HUES6 (cell line): Measurements from ENCODE around the gene FAM83C.

Experiments
- H3K27ac ChIP-seq: 2 replicates; pipeline ENCODE4 v1.7.0; 2013; ENCODE audit warnings: low read depth, mild to moderate bottlenecking, low read length, inconsistent platforms
- H3K27me3 ChIP-seq: 2 replicates; pipeline ENCODE4 v1.6.1; 2013; ENCODE audit warnings: low read length; ENCODE audit not compliant: control insufficient read depth, insufficient read depth
- H3K36me3 ChIP-seq: 2 replicates; pipeline ENCODE4 v1.6.1; 2013; ENCODE audit warnings: low read length; ENCODE audit not compliant: control insufficient read depth, insufficient read depth
- H3K4me1 ChIP-seq: 2 replicates; pipeline ENCODE4 v1.6.1; 2013; ENCODE audit warnings: low read length; ENCODE audit not compliant: control insufficient read depth, insufficient read depth
- H3K4me3 ChIP-seq: 2 replicates; pipeline ENCODE4 v1.5.1; 2013; ENCODE audit warnings: low read depth, low read length
- H3K9ac ChIP-seq: one replicate; pipeline ENCODE4 v1.6.1; 2013; ENCODE audit warnings: mild to moderate bottlenecking, low read length
- H3K9me3 ChIP-seq: 2 replicates; pipeline ENCODE4 v1.6.1; 2013; ENCODE audit warnings: low read depth, low read length; ENCODE audit not compliant: control insufficient read depth, insufficient read depth

Gene FAM83C

GRCh38 chr20:35305682-35306556 is 13.7 kb upstream of the FAM83C start:
- H3K4me1 ChIP-seq: peaks cover 21% of the 10 kb centered on the region
- H3K27me3 ChIP-seq: no peaks in the 10 kb centered on the region
- H3K4me3 ChIP-seq: no peak overlapping the region
- peaks cover 13% of the 10 kb centered on the region; the same call in 1 of the 2 replicates for H3K36me3 ChIP-seq
- no peaks in the 10 kb centered on the region for H3K9me3 ChIP-seq
- no peak overlapping the region for H3K9ac ChIP-seq
- H3K27ac ChIP-seq: no peak overlapping the region

GRCh38 chr20:35304956-35305355 is 12.7 kb upstream of the FAM83C start:
- Histone ChIP-seq H3K27ac (no peak overlapping the region), H3K27me3 (no peaks in the 10 kb centered on the region), H3K36me3 (peaks cover 13% of the 10 kb centered on the region; the same call in 1 of the 2 replicates), H3K9me3 (no peaks in the 10 kb centered on the region), H3K4me3 (no peak overlapping the region), H3K4me1 (peaks cover 20% of the 10 kb centered on the region), H3K9ac (no peak overlapping the region)

DNA sequence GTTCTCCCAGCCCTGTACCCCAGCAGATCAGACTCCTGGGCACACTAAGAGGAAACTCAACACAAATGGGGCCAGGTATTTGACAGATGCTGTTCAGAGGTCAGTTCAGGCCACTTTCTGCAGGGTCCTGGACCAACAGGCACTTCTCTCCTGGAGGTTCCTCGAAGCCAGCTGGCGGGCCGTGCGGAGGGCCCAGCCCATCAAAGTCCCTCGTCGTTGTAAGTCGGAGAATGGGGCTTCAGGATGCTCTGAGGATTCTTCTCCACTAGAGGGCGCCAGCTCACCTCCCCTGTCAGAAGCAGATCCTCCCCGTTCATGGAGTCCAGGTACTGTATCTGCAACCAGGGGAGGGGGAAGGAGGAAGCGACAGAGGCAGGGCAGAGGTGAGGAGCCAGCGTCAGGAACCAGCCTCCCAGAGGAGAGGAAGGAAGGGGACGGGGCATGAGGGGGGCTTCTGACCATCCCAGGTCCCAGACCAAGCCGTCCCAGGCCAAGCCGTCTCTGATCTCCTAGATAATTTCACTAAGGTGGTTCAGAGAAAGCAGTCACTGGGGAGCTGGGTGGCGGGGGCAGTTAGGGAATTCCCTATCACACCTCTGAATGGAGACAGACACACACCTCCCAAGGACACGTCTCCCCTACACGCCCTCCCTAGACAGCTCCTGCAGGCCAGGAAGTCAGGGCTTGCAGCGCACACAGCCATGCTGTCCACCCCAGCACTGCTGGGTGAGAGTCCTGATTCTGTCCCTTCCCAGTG is 11.7 kb upstream of the FAM83C start:
- H3K4me1 ChIP-seq: peaks cover 20% of the 10 kb centered on the region
- H3K36me3 ChIP-seq: peaks cover 9% of the 10 kb centered on the region; the same call in 1 of the 2 replicates
- no peak overlapping the region for H3K27ac ChIP-seq
- no peaks in the 10 kb centered on the region for H3K27me3 ChIP-seq
- no peaks in the 10 kb centered on the region for H3K9me3 ChIP-seq
- no peak overlapping the region for H3K9ac ChIP-seq
- peak overlapping the region; percentile 42 for H3K4me3 ChIP-seq

DNA sequence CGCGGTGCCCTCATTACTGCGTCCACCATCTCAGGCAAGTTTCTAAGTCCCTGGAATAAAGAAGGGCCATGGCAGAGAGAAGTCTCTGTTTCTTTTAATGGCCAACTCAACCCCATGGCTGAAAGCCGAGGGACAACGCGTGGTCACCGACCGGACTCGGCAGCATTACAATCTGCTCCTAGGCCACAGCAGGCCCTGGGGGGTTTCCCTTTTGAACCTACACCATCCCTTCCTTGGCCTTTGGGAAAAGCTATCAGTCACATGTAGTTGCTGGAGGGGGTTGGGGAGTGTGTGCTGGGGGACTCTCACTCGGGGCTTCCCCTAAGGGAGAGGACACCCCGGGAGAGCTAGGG is 11.1 kb upstream of the FAM83C start:
- Histone ChIP-seq H3K4me1 (peaks cover 20% of the 10 kb centered on the region), H3K27me3 (no peaks in the 10 kb centered on the region), H3K9me3 (no peaks in the 10 kb centered on the region), H3K36me3 (peaks cover 9% of the 10 kb centered on the region; the same call in 1 of the 2 replicates), H3K4me3 (no peak overlapping the region), H3K27ac (no peak overlapping the region), H3K9ac (no peak overlapping the region)

GRCh38 chr20:35302421-35303335 is 10.5 kb upstream of the FAM83C start:
- Histone ChIP-seq H3K36me3 (peaks cover 9% of the 10 kb centered on the region; the same call in 1 of the 2 replicates), H3K27ac (no peak overlapping the region), H3K27me3 (no peaks in the 10 kb centered on the region), H3K4me3 (no peak overlapping the region), H3K9ac (no peak overlapping the region), H3K9me3 (no peaks in the 10 kb centered on the region), H3K4me1 (peaks cover 18% of the 10 kb centered on the region)

- H3K9me3 ChIP-seq: no peaks in the 10 kb centered on the region
- peaks cover 14% of the 10 kb centered on the region for H3K4me1 ChIP-seq
Observed at GRCh38 chr20:35301426-35301825, 9.2 kb upstream of the FAM83C start.

GRCh38 chr20:35300469-35301262 is 8.4 kb upstream of the FAM83C start:
- H3K36me3 ChIP-seq: peaks cover 5% of the 10 kb centered on the region; the same call in 1 of the 2 replicates
- no peak overlapping the region for H3K9ac ChIP-seq
- no peak overlapping the region for H3K4me3 ChIP-seq
- no peaks in the 10 kb centered on the region for H3K9me3 ChIP-seq
- no peaks in the 10 kb centered on the region for H3K27me3 ChIP-seq
- H3K27ac ChIP-seq: no peak overlapping the region
- peaks cover 14% of the 10 kb centered on the region for H3K4me1 ChIP-seq

More at GRCh38 chr20:35301426-35301825, 9.2 kb upstream of the FAM83C start:
- no peaks in the 10 kb centered on the region for H3K27me3 ChIP-seq
- no peak overlapping the region for H3K4me3 ChIP-seq
- no peak overlapping the region for H3K9ac ChIP-seq
- H3K36me3 ChIP-seq: peaks cover 8% of the 10 kb centered on the region; the same call in 1 of the 2 replicates
- H3K27ac ChIP-seq: no peak overlapping the region

- Histone ChIP-seq H3K36me3 (peaks cover 5% of the 10 kb centered on the region; the same call in 1 of the 2 replicates), H3K9me3 (no peaks in the 10 kb centered on the region), H3K27me3 (no peaks in the 10 kb centered on the region), H3K27ac (no peak overlapping the region), H3K9ac (no peak overlapping the region), H3K4me1 (peaks cover 9% of the 10 kb centered on the region), H3K4me3 (no peak overlapping the region)
Observed at GRCh38 chr20:35299780-35300179, 7.6 kb upstream of the FAM83C start.

- H3K27me3 ChIP-seq: no peaks in the 10 kb centered on the region; the same call in 1 of the 2 replicates
- H3K9me3 ChIP-seq: no peaks in the 10 kb centered on the region
- no peak overlapping the region for H3K4me3 ChIP-seq
- H3K9ac ChIP-seq: no peak overlapping the region
- no peak overlapping the region for H3K27ac ChIP-seq
- H3K36me3 ChIP-seq: peaks cover 4% of the 10 kb centered on the region; the same call in 1 of the 2 replicates
- no peaks in the 10 kb centered on the region for H3K4me1 ChIP-seq
Observed at GRCh38 chr20:35298264-35298663, 6.0 kb upstream of the FAM83C start.

- H3K4me3 ChIP-seq: no peak overlapping the region
- H3K4me1 ChIP-seq: no peaks in the 10 kb centered on the region
Observed at GRCh38 chr20:35297740-35298139, 5.5 kb upstream of the FAM83C start.

More at GRCh38 chr20:35297740-35298139, 5.5 kb upstream of the FAM83C start:
- H3K27me3 ChIP-seq: no peaks in the 10 kb centered on the region; the same call in 1 of the 2 replicates
- no peaks in the 10 kb centered on the region for H3K9me3 ChIP-seq
- H3K9ac ChIP-seq: no peak overlapping the region
- H3K36me3 ChIP-seq: no peaks in the 10 kb centered on the region
- no peak overlapping the region for H3K27ac ChIP-seq
